GM12892 (cell line): Measurements from ENCODE around the gene PCA3.

ENCODE experiments used
- POLR2A ChIP-seq: IDR thresholded peaks from 2 replicates; pipeline ENCODE4 v1.6.1; 2011; ENCODE audit warnings: low read depth, low read length, control low read depth
- TAF1 ChIP-seq: IDR thresholded peaks from 2 replicates; pipeline ENCODE4 v1.6.1; 2011; ENCODE audit warnings: low read depth, mild to moderate bottlenecking, control low read depth, low read length, borderline replicate concordance

DNA sequence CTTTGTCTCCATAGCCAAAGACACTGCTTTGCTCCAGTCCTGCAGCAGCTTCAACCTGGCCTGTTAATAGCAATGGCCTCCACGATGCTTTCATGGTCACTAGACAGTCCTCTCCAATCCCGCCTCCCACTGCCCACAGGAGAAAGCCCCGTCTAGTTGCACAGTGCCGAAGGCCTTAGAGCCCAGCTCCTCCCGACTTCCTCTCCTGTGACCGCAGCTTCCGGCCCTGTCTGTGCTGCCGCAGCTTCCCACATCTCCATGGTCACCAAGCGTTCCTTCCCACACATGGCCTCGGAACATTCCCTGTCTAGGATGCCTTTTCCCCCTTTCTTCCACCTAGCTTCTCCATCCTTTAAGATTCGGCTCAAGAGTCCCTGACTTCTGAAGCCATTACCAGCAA is 23.4 kb downstream of the PCA3 start:
- TF ChIP-seq TAF1 = no peak
- TF ChIP-seq POLR2A = no peak
